Measurements from ENCODE around the gene UNK.

Gene UNK

GRCh38 chr17:75822119-75822799, 37.7 kb downstream of the UNK start:
- DNase-seq, result no peak

- no peak for DNase-seq
Observed at GRCh38 chr17:75822800-75823166, 38.2 kb downstream of the UNK start.

GRCh38 chr17:75823257-75824041, 38.8 kb downstream of the UNK start:
- DNase-seq, result no peak

GRCh38 chr17:75824050-75824552, 39.5 kb downstream of the UNK start:
- no peak for DNase-seq

- DNase-seq, result no peak
Observed at GRCh38 chr17:75824666-75825065, 40.1 kb downstream of the UNK start.

- no peak for DNase-seq
Observed at GRCh38 chr17:75825149-75825552, 40.5 kb downstream of the UNK start.

GRCh38 chr17:75825748-75826370, 41.3 kb downstream of the UNK start:
- no peak for DNase-seq

GRCh38 chr17:75826561-75827307, 42.1 kb downstream of the UNK start:
- no peak for DNase-seq

- no peak for DNase-seq
Observed at GRCh38 chr17:75827308-75828075, 42.9 kb downstream of the UNK start.

GRCh38 chr17:75828076-75828400, 43.4 kb downstream of the UNK start:
- DNase-seq, result no peak

- DNase-seq, result no peak
Observed at GRCh38 chr17:75828741-75829140, 44.1 kb downstream of the UNK start.

GRCh38 chr17:75829747-75830146, 45.1 kb downstream of the UNK start:
- DNase-seq, result no peak

GRCh38 chr17:75830164-75831031, 45.8 kb downstream of the UNK start:
- DNase-seq, result no peak

GRCh38 chr17:75831032-75831571, 46.5 kb downstream of the UNK start:
- DNase-seq, result no peak

GRCh38 chr17:75832164-75832651, 47.6 kb downstream of the UNK start:
- DNase-seq, result peak; percentile 39

GRCh38 chr17:75832652-75833400, 48.2 kb downstream of the UNK start:
- peak; percentile 25 for DNase-seq

GRCh38 chr17:75834279-75834920, 49.8 kb downstream of the UNK start:
- no peak for DNase-seq

GRCh38 chr17:75834928-75835653, 50.5 kb downstream of the UNK start:
- DNase-seq, result no peak

- no peak for DNase-seq
Observed at GRCh38 chr17:75835654-75835987, 51.0 kb downstream of the UNK start.
